Measurements from ENCODE around the gene CTSA.

DNA sequence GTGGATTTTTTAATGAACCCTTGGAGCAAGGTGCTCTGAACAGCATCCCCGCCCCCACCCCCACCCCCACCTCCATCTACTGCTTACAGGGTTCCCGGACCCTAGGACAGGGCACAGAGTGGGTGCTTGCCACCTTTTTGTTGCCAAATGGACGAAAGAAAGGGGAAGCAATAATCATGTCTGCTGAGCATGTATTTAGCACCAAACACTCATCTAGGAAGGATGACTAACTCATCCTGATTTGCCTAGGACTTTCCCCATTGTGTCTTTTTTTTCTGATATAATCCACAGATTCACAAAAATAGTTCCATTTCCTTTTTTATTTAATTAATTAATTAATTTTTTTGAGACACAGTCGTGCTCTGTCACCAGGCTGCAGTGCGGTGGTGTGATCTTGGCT, 22.0 kb downstream of the CTSA start:
- TF ChIP-seq EZH2phosphoT487 (IDR thresholded peaks at IDR 0.05; ENCODE audit: unreplicated experiment), result no peak
- TF ChIP-seq CTCF (conservative IDR thresholded peaks at IDR 0.05; ENCODE audit: low read depth in 2 of 2), result no peak
- no peak for TF ChIP-seq REST (IDR thresholded peaks at IDR 0.05; ENCODE audit: unreplicated experiment)

Data from GM23338 (cell line).